GM23338 (cell line): Measurements from ENCODE around the gene AXL.

Source experiments
- CTCF ChIP-seq, 2 experiments: fragments of 200-600 bp in 1 of 2; sonication (generic) in 1 of 2; conservative IDR thresholded peaks; 2 replicates each; pipeline versions ENCODE4 v1.5.1 to v1.6.1; 2016 to 2017; ENCODE audit warnings: antibody characterized with exemption in 2 of 2, low read depth in 2 of 2, mild to moderate bottlenecking in 2 of 2, moderate library complexity in 1 of 2
- EZH2 ChIP-seq: fragments of 200-600 bp; sonication (generic); IDR thresholded peaks from one replicate; pipeline ENCODE4 v1.8.0; 2017; ENCODE audit warnings: antibody characterized with exemption, mild to moderate bottlenecking, low read depth; ENCODE audit not compliant: unreplicated experiment
- EZH2phosphoT487 ChIP-seq: fragments of 200-600 bp; sonication (generic); IDR thresholded peaks from one replicate; pipeline ENCODE4 v1.8.1; 2018; ENCODE audit warnings: antibody characterized with exemption; ENCODE audit not compliant: unreplicated experiment
- JUNB ChIP-seq: IDR thresholded peaks from one replicate; pipeline ENCODE4 v1.6.1; 2016; ENCODE audit warnings: antibody characterized with exemption; ENCODE audit not compliant: unreplicated experiment
- POLR2AphosphoS5 ChIP-seq: IDR thresholded peaks from 2 replicates; pipeline ENCODE4 v1.6.1; 2016; ENCODE audit warnings: antibody characterized with exemption, low read depth

- TF ChIP-seq CTCF (conservative IDR thresholded peaks at IDR 0.05; ENCODE audit: low read depth in 2 of 2): no peak
- no peak for TF ChIP-seq EZH2
- TF ChIP-seq EZH2phosphoT487: no peak
- no peak for TF ChIP-seq POLR2AphosphoS5
- TF ChIP-seq JUNB: no peak
These were observed 55.8 kb downstream of the AXL start for GRCh38 chr19:41274802-41275201.
